GM19043 (cell line): ENCODE measurements around the gene ITIH4.

Source experiments
- ATAC-seq: cut with Tn5 transposase; IDR thresholded peaks from one replicate; pipeline ENCODE4 v1.9.1; 2021; ENCODE audit warnings: low read depth; ENCODE audit not compliant: unreplicated experiment

ITIH4 gene

DNA sequence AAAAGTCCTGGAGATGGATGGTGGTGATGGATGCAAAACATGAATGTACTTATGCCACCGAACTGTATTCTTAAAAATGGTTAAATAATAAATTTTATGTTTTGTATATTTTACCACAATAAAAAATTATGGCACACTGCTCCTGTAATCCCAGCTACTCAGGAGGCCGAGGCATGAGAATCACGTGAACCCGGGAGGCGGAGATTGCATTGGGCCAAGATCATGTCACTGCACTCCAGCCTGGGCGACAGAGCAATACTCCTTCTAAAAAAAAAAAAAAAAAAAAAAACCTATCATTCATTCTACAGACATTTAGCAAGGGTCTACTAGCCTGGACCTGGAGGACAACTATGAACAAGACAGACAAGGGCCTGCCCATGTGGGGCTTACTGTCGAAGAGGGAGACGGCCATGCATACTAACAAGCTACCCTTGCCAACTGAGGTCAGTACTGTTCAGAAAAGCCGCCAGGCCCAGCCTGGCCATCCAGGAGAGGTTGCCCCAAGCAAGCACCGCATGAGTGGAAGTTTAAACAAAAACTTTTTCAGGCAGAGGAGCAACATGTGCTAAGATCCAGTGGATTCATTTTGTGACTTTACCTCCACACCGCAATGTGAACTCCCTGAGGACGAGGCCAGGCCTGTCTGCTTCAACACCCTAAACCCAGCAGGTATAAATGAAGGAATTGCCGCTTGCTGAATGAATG, 57.0 kb downstream of the ITIH4 start:
- no peak for ATAC-seq

DNA sequence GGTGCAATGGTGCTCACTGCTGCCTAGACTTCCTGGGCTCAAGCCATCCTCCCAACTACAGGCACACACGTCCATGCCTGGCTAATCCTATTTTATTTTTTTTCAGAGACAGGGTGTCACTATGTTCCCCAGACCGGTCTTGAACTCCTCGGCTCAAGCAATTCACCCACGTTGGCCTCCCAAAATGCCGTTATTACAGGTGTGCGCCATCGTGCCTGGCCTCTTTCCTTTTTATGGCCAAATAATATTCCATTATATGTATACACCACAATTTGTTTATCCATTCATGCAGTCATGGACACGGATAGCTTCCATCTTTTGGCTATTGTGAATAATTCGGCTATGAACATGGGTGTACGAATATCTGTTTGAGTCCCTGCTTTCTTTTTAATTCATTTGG, 58.8 kb downstream of the ITIH4 start:
- no peak for ATAC-seq

DNA sequence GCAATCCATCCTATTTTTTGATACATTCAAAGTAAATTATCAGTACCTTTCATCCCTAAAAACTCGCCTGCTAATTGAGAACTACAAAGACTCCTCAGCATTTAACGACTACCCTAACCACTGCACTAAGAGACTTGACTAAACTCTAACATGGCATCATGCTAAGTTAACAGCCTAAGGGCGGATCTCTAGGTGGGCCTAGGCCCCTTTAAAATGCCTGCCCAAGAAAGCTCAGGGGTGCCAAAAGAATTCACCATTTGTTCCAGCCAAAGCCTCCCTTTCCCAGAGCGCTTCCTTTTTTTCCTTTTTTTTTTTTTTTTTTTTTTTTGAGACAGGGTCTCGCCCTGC, 59.2 kb downstream of the ITIH4 start:
- no peak for ATAC-seq

DNA sequence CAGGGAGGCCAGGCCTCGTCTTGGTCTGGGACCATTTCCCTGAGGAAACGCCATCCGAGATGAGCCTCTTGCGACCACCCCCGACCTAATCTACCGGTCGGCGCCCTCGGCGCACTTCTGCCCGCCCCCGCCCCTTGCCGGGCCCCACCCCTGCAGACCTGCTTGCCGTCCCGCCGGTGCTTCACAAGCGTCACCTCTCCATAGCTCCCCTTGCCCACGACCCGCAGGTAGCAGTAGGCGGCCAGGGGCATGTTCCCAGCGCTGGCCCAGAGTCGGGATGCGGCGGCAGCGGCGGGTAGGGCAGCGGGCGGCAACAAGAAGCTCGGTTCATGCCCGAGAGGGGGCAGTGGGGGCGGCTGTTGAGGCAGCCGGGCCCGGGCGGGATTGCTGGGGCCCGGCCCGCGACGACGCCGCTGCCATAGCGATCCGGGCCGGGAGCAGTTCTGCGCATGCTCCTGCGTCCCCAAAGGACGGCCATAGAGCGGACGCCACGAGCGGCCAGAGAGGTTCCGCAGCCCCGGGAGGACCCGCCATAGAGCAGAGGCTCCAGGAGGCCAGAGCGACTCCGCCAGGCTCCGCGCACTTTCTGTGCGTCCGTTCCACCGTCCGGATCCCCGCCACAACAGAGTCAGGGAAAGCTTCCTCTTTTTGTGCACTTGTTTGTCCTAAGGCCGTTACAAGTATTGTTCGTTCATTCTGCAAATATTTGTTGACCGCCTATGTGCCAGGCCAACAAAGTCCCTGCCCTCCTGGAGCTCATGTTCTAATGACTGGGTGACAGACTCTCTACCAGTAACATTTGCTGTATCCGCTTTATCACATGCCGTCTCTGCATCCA, 59.8 kb downstream of the ITIH4 start, which contains the start of gene NEK4:
NEK4 (minus strand) TSS at position 445 of the 838 bp plus-strand sequence; CDS start at position 251, 194 bp downstream.
- peak; percentile 97 for ATAC-seq

DNA sequence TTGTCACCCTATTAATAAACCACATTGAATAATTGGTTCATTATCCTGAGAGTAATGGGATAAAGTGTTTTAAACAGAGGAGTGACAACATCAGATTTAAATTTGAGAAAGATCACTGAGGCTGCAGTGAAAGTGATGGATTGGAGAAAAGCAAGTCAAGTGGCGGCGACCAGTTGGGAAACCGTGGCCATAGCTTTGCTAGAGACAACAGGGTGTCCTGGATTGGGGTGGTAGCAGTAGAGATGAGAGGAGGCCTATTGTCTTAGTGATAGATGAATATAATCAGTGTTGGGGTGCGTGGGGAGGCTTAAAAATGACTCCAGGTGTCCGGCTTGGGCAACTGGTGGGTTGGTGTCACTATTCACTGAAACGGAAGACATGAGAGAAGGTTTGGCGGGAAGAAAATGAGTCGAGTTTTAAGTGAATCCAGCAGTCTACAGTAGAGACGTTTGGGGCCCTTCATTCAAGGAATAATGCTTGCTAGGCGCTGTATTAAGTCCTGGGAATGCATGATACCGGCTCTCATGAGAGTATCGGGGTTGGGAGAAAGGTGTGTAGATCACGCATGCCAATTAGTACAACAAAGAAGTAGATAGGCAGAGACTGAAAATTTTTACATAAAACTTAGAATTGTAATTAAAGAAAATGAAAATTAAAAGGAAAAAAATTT, 60.6 kb downstream of the ITIH4 start:
- no peak for ATAC-seq

DNA sequence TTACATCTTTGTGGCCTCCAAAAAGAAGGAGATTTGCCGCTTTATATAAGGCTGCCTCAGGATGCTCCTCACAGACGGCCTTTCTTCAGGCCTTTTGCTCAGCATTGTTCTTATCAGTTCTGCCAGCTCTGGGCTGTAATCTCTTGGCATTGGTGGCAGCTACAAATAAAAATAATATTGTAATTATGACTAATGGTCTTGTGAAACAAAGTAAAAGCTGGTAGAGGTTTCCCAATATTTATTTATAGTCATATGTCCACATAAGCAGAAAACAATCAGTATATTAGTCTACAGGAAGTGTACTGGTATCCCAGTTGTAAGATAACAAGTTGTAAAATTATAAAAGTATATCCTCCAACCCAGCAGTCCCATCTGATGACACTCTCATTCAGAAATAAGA, 67.0 kb downstream of the ITIH4 start:
- ATAC-seq: no peak
